CD1c-positive myeloid dendritic cell (primary cell): ENCODE measurements around the gene DST.

Experiments
- DNase-seq: peaks from one replicate; pipeline ENCODE4 v3.0.0-alpha.2; 2016; ENCODE audit errors: extremely low spot score

Gene DST

GRCh38 chr6:56642366-56643261, at the start of gene DST:
DST (minus strand) TSS chr6:56642889.
- no peak for DNase-seq

- DNase-seq: no peak
Observed at GRCh38 chr6:56691814-56692213, 49.1 kb upstream of the DST start.

- no peak for DNase-seq
Observed at GRCh38 chr6:56691286-56691595, 48.6 kb upstream of the DST start.

GRCh38 chr6:56690519-56691285, 48.0 kb upstream of the DST start:
- no peak for DNase-seq

GRCh38 chr6:56689663-56690062, 47.0 kb upstream of the DST start:
- no peak for DNase-seq

- no peak for DNase-seq
Observed at GRCh38 chr6:56689114-56689513, 46.4 kb upstream of the DST start.

GRCh38 chr6:56688521-56688920, 45.8 kb upstream of the DST start:
- DNase-seq: no peak

- no peak for DNase-seq
Observed at GRCh38 chr6:56687551-56687950, 44.9 kb upstream of the DST start.

- DNase-seq: no peak
Observed at GRCh38 chr6:56686429-56686828, 43.7 kb upstream of the DST start.

GRCh38 chr6:56685994-56686393, 43.3 kb upstream of the DST start:
- DNase-seq: no peak

GRCh38 chr6:56685102-56685733, 42.5 kb upstream of the DST start:
- DNase-seq: no peak

GRCh38 chr6:56684342-56685101, 41.8 kb upstream of the DST start:
- DNase-seq: no peak

GRCh38 chr6:56683882-56684281, 41.2 kb upstream of the DST start:
- no peak for DNase-seq

GRCh38 chr6:56682635-56683034, 39.9 kb upstream of the DST start:
- DNase-seq: no peak

- DNase-seq: no peak
Observed at GRCh38 chr6:56677559-56677958, 34.9 kb upstream of the DST start.

- DNase-seq: peak; percentile 28
Observed at GRCh38 chr6:56671651-56672461, 29.2 kb upstream of the DST start.

- DNase-seq: no peak
Observed at GRCh38 chr6:56671160-56671559, 28.5 kb upstream of the DST start.

- DNase-seq: no peak
Observed at GRCh38 chr6:56669041-56669440, 26.4 kb upstream of the DST start.

- no peak for DNase-seq
Observed at GRCh38 chr6:56668158-56668557, 25.5 kb upstream of the DST start.

GRCh38 chr6:56667336-56667735, 24.6 kb upstream of the DST start:
- DNase-seq: no peak

GRCh38 chr6:56664029-56664428, 21.3 kb upstream of the DST start:
- DNase-seq: no peak
